Measurements from ENCODE around the gene LRRC25. TPM values are rescaled to one million over a fixed set of nuclear protein-coding genes. Genes with fewer than 3 reads are reported as not detected.

Gene LRRC25
- total RNA-seq, 4 donors from 2014 or later = 8.3 to 32.0 (median 18.7) TPM

GRCh38 chr19:18426416-18426767 lies 29.0 kb upstream of the LRRC25 start:
- TF ChIP-seq CTCF (IDR thresholded peaks at IDR 0.05; ENCODE audit: low read depth) = no peak

GRCh38 chr19:18425515-18426415 lies 28.3 kb upstream of the LRRC25 start:
- no peak for TF ChIP-seq CTCF (IDR thresholded peaks at IDR 0.05; ENCODE audit: low read depth)

GRCh38 chr19:18424890-18425514 lies 27.6 kb upstream of the LRRC25 start:
- no peak for TF ChIP-seq CTCF (IDR thresholded peaks at IDR 0.05; ENCODE audit: low read depth)

GRCh38 chr19:18424122-18424889 lies 26.9 kb upstream of the LRRC25 start:
- TF ChIP-seq CTCF (IDR thresholded peaks at IDR 0.05; ENCODE audit: low read depth) = no peak

GRCh38 chr19:18423258-18424020 lies 26.0 kb upstream of the LRRC25 start:
- no peak for TF ChIP-seq CTCF (IDR thresholded peaks at IDR 0.05; ENCODE audit: low read depth)

GRCh38 chr19:18422530-18423191 lies 25.2 kb upstream of the LRRC25 start:
- no peak for TF ChIP-seq CTCF (IDR thresholded peaks at IDR 0.05; ENCODE audit: low read depth)

Data from subcutaneous adipose tissue (tissue), 4 donors.